ENCODE results near the gene ALKBH4.
"Not testable (repeated sequence)": the region's sequence is repeated elsewhere in the genome, so short reads cannot be mapped to it uniquely, and the experiment has no call there.

GRCh38 chr7:102512642-102513221 lies 48.1 kb upstream of the ALKBH4 start:
- TF ChIP-seq POLR2A (IDR thresholded peaks at IDR 0.05; ENCODE audit: low read depth, low read length); SRF (IDR thresholded peaks at IDR 0.05; ENCODE audit: low read depth in 2 of 2, low read length in 2 of 2); POLR2AphosphoS5 (IDR thresholded peaks at IDR 0.05; ENCODE audit: low read length); GABPA (IDR thresholded peaks at IDR 0.05; ENCODE audit: low read depth); PBX3 (IDR thresholded peaks at IDR 0.05; ENCODE audit: insufficient replicate concordance, low read depth, low read length); BMI1 (IDR thresholded peaks at IDR 0.05; ENCODE audit: borderline replicate concordance); TCF12 (IDR thresholded peaks at IDR 0.05; ENCODE audit: low read depth, low read length); RELA (IDR thresholded peaks at IDR 0.05; ENCODE audit: borderline replicate concordance, partially characterized antibody); SREBF1 (IDR thresholded peaks at IDR 0.05; ENCODE audit: low read length): not testable (repeated sequence)
- TF ChIP-seq, protein P1, sequence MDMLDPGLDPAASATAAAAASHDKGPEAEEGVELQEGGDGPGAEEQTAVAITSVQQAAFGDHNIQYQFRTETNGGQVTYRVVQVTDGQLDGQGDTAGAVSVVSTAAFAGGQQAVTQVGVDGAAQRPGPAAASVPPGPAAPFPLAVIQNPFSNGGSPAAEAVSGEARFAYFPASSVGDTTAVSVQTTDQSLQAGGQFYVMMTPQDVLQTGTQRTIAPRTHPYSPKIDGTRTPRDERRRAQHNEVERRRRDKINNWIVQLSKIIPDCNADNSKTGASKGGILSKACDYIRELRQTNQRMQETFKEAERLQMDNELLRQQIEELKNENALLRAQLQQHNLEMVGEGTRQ (IDR thresholded peaks at IDR 0.05; ENCODE audit: borderline replicate concordance, low read depth, low read length), result not testable (repeated sequence)
- TF ChIP-seq, protein P2, sequence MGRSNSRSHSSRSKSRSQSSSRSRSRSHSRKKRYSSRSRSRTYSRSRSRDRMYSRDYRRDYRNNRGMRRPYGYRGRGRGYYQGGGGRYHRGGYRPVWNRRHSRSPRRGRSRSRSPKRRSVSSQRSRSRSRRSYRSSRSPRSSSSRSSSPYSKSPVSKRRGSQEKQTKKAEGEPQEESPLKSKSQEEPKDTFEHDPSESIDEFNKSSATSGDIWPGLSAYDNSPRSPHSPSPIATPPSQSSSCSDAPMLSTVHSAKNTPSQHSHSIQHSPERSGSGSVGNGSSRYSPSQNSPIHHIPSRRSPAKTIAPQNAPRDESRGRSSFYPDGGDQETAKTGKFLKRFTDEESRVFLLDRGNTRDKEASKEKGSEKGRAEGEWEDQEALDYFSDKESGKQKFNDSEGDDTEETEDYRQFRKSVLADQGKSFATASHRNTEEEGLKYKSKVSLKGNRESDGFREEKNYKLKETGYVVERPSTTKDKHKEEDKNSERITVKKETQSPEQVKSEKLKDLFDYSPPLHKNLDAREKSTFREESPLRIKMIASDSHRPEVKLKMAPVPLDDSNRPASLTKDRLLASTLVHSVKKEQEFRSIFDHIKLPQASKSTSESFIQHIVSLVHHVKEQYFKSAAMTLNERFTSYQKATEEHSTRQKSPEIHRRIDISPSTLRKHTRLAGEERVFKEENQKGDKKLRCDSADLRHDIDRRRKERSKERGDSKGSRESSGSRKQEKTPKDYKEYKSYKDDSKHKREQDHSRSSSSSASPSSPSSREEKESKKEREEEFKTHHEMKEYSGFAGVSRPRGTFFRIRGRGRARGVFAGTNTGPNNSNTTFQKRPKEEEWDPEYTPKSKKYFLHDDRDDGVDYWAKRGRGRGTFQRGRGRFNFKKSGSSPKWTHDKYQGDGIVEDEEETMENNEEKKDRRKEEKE (IDR thresholded peaks at IDR 0.05), result not testable (repeated sequence)
- TF ChIP-seq, protein P3, sequence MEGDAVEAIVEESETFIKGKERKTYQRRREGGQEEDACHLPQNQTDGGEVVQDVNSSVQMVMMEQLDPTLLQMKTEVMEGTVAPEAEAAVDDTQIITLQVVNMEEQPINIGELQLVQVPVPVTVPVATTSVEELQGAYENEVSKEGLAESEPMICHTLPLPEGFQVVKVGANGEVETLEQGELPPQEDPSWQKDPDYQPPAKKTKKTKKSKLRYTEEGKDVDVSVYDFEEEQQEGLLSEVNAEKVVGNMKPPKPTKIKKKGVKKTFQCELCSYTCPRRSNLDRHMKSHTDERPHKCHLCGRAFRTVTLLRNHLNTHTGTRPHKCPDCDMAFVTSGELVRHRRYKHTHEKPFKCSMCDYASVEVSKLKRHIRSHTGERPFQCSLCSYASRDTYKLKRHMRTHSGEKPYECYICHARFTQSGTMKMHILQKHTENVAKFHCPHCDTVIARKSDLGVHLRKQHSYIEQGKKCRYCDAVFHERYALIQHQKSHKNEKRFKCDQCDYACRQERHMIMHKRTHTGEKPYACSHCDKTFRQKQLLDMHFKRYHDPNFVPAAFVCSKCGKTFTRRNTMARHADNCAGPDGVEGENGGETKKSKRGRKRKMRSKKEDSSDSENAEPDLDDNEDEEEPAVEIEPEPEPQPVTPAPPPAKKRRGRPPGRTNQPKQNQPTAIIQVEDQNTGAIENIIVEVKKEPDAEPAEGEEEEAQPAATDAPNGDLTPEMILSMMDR (IDR thresholded peaks at IDR 0.05 in 2 of 3, conservative IDR thresholded peaks at IDR 0.05 in 1 of 3; ENCODE audit: control insufficient read depth in 2 of 3, extremely low read depth in 1 of 3, insufficient read depth in 1 of 3, low read depth in 3 of 3, low read length in 3 of 3), result not testable (repeated sequence)
- TF ChIP-seq, protein P4, sequence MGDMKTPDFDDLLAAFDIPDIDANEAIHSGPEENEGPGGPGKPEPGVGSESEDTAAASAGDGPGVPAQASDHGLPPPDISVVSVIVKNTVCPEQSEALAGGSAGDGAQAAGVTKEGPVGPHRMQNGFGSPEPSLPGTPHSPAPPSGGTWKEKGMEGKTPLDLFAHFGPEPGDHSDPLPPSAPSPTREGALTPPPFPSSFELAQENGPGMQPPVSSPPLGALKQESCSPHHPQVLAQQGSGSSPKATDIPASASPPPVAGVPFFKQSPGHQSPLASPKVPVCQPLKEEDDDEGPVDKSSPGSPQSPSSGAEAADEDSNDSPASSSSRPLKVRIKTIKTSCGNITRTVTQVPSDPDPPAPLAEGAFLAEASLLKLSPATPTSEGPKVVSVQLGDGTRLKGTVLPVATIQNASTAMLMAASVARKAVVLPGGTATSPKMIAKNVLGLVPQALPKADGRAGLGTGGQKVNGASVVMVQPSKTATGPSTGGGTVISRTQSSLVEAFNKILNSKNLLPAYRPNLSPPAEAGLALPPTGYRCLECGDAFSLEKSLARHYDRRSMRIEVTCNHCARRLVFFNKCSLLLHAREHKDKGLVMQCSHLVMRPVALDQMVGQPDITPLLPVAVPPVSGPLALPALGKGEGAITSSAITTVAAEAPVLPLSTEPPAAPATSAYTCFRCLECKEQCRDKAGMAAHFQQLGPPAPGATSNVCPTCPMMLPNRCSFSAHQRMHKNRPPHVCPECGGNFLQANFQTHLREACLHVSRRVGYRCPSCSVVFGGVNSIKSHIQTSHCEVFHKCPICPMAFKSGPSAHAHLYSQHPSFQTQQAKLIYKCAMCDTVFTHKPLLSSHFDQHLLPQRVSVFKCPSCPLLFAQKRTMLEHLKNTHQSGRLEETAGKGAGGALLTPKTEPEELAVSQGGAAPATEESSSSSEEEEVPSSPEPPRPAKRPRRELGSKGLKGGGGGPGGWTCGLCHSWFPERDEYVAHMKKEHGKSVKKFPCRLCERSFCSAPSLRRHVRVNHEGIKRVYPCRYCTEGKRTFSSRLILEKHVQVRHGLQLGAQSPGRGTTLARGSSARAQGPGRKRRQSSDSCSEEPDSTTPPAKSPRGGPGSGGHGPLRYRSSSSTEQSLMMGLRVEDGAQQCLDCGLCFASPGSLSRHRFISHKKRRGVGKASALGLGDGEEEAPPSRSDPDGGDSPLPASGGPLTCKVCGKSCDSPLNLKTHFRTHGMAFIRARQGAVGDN (IDR thresholded peaks at IDR 0.05), result not testable (repeated sequence)

All from GM12878 (cell line).